HTERT RPE-1 (cell line): ENCODE measurements around the gene ZCCHC10.
"Not testable (repeated sequence)": the region's sequence is repeated elsewhere in the genome, so short reads cannot be mapped to it uniquely, and the experiment has no call there.

Source experiments
- in situ Hi-C: fragments of 300-500 bp; cut with MboI; formaldehyde crosslinking; loops from 4 replicates; pipeline ENCODE4 v1.14.3; 2020; ENCODE audit warnings: low sequenced_read_pairs

ZCCHC10 gene

DNA sequence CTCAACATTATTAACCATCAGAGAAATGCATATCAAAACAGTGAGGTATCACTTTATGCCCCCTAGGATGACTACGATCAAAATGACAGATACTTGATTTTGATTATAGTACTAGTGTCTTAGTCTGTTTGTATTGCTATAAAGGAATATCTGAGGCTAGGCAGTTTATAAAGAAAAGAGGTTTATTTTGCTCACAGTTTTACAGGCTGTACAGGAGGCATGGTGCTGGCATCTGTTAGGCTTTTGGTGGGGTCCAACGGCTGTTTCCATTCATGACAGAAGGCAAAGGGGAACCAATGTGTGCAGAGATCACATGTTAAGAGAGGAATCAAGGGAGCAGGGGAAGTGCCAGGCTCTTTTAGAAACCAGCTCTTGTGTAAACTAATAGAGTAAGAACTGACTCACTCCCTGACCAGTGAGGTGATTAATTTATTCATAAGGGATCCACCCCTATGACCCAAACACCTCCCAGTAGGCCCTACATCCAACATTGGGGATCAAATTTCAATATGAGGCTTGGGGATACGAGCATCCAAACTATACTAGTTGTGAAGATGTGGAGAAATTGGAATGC lies 46.9 kb downstream of the ZCCHC10 start:
- in situ Hi-C loops: no loop called here

DNA sequence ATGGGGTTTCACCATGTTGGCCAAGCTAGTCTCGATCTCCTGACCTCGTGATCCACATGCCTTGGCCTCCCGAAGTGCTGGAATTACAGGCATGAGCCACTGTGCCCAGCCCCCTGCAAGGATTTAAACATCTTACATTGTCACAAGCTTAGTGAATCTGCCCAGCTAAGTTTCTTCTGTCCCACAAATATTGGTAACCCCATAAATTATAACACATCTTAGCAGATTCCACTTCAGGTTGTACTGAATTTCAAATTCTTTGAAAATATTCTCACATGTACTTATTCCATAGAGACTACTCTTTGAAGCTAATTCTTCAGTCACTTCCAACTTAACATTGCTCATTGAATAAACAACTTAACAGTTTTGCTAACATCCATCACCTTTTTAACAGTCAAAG lies 49.5 kb downstream of the ZCCHC10 start:
- in situ Hi-C loops: no loop called here

DNA sequence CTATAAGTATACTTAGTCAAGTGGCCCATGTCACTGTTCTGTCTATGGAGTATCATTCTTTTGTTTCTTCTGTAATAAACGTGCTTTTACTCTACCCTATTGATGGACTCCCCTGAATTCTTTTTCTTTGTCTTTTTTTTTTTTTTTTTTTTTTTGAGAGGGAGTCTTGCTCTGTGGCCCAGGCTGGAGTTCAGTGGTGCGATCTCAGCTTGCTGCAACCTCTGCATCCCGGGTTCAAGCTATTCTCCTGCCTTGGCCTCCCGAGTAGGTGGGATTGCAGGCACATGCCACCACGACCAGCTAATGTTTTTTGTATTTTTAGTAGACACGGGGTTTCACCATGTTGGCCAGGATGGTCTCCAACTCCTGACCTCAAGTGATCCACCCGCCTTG lies 53.9 kb downstream of the ZCCHC10 start:
- in situ Hi-C loops: not testable (repeated sequence)

GRCh38 chr5:132971483-132972435 lies 54.6 kb downstream of the ZCCHC10 start:
- in situ Hi-C loops: no loop called here

- in situ Hi-C loops: no loop called here
Measured at GRCh38 chr5:132965120-132965519, 61.2 kb downstream of the ZCCHC10 start.

GRCh38 chr5:132963171-132964104 lies 62.9 kb downstream of the ZCCHC10 start, which contains the start of gene AFF4:
Gene AFF4, minus strand, starts transcription at chr5:132963634. Its CDS starts 26,445 bp downstream, at chr5:132937189.
- in situ Hi-C loops: no loop called here

GRCh38 chr5:132962429-132963021 lies 63.8 kb downstream of the ZCCHC10 start:
- in situ Hi-C loops: no loop called here

- in situ Hi-C loops: no loop called here
Measured at GRCh38 chr5:132961887-132962286, 64.5 kb downstream of the ZCCHC10 start.

GRCh38 chr5:132961123-132961815 lies 65.1 kb downstream of the ZCCHC10 start:
- in situ Hi-C loops: not testable (repeated sequence)

GRCh38 chr5:132956166-132956799 lies 70.1 kb downstream of the ZCCHC10 start:
- in situ Hi-C loops: not testable (repeated sequence)

- in situ Hi-C loops: no loop called here
Measured at GRCh38 chr5:132953710-132954109, 72.6 kb downstream of the ZCCHC10 start.

- in situ Hi-C loops: no loop called here
Measured at GRCh38 chr5:132952829-132953228, 73.5 kb downstream of the ZCCHC10 start.

- in situ Hi-C loops: no loop called here
Measured at GRCh38 chr5:132951897-132952296, 74.5 kb downstream of the ZCCHC10 start.

- in situ Hi-C loops: no loop called here
Measured at GRCh38 chr5:132949136-132949535, 77.2 kb downstream of the ZCCHC10 start.

DNA sequence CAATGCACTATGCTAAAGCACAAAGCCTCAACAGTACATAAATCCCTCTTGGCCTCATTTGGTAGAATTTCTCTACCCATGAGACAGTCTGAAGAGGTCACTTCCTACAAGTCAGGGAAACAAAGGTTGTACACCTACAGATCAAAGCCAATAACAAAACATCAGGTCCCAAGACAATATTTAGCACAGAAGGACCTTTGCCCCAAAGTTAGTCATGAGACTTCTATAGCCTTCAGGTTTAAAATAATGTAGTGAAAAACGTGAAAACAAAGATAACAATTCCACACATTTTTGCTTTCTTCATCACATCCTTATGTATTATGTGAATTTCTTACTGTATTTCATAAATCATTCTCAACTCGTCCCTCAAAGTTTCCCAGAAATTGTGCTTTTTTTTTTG lies 78.7 kb downstream of the ZCCHC10 start:
- in situ Hi-C loops: no loop called here
